ENCODE results near the gene GYG1. TPM values are rescaled to one million over a fixed set of nuclear protein-coding genes. Genes with fewer than 3 reads are reported as not detected.

Gene GYG1
- total RNA-seq, 1 donor from 2014 or later, result 155 TPM

DNA sequence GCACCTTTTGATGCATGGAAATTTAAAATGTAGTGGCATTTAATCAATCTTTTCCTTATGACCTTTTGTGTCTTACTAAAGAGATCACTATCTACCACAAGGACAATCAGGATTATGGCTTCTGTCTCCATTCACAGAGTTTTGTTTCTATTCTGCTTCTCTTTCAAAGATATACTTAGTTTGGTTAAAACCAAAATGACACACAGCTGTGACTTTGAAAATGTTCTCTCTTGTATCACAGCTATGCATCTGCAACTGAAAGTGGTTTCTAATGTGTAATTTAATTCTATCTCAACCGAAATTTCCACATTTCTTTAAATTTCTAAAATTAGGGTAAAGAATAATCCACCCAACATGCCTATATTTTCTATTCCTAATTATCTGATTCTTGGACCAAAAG lies 67.3 kb downstream of the GYG1 start:
- no peak for DNase-seq
- H3K36me3 ChIP-seq, result peaks cover 72% of the 10 kb centered on the region

DNA sequence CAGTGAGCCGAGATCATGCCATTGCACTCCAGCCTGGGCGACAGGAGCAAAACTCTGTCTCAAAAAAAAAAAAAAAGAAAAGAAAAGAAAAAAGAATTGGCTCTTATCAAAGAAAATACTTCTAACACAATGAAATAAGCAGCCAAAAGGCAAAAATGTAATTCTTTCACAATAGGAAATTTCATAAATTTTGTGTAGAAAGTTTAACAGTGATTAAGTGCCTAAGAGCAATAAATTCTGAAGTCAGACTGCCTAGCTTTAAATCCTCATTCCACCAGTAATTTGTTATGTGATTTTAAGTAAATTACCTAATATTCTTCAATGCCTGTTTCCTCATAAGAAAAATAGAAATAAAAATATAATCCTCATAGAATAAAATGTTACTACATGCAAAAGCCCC lies 70.4 kb downstream of the GYG1 start:
- no peaks in the 10 kb centered on the region for H3K27me3 ChIP-seq (ENCODE audit: low read depth)
- H3K36me3 ChIP-seq, result peaks cover 72% of the 10 kb centered on the region

More for the DNA sequence above, 67.3 kb downstream of the GYG1 start:
- TF ChIP-seq, protein P1, sequence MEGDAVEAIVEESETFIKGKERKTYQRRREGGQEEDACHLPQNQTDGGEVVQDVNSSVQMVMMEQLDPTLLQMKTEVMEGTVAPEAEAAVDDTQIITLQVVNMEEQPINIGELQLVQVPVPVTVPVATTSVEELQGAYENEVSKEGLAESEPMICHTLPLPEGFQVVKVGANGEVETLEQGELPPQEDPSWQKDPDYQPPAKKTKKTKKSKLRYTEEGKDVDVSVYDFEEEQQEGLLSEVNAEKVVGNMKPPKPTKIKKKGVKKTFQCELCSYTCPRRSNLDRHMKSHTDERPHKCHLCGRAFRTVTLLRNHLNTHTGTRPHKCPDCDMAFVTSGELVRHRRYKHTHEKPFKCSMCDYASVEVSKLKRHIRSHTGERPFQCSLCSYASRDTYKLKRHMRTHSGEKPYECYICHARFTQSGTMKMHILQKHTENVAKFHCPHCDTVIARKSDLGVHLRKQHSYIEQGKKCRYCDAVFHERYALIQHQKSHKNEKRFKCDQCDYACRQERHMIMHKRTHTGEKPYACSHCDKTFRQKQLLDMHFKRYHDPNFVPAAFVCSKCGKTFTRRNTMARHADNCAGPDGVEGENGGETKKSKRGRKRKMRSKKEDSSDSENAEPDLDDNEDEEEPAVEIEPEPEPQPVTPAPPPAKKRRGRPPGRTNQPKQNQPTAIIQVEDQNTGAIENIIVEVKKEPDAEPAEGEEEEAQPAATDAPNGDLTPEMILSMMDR (IDR thresholded peaks at IDR 0.05; ENCODE audit: borderline replicate concordance), result no peak
- peaks cover under 1% of the 10 kb centered on the region for H3K9me3 ChIP-seq (replicated peaks)
- intact Hi-C loops (cut with micrococcal nuclease), result no loop called here
- H3K4me1 ChIP-seq, result no peaks in the 10 kb centered on the region
- no peak overlapping the region for H3K4me3 ChIP-seq
- no peaks in the 10 kb centered on the region for H3K27me3 ChIP-seq (ENCODE audit: low read depth)
- no peak overlapping the region for H3K27ac ChIP-seq (replicated peaks)

DNA sequence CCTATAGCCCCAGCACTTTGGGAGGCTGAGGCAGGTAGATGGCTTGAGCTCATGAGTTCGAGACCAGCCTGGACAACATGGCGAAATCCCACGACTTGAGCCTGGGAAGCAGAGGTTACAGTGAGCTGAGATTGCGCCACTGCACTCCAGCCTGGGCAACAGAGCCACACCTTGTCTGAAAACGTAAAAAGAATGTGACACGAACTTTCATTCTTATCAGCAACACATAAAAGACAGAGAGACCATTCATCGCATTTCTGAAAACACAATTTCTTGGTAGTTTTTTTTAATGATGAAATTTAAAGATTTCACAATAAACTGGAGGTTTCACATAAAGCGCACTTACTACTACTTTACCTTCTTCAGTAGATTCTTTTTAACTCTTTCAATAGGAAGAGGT lies 76.5 kb downstream of the GYG1 start:
- Histone ChIP-seq H3K4me1 (no peaks in the 10 kb centered on the region), H3K9me3 (replicated peaks) (no peaks in the 10 kb centered on the region), H3K27ac (replicated peaks) (no peak overlapping the region), H3K4me3 (no peak overlapping the region), H3K27me3 (ENCODE audit: low read depth) (no peaks in the 10 kb centered on the region), H3K36me3 (peaks cover 79% of the 10 kb centered on the region)
- TF ChIP-seq, protein P1 (IDR thresholded peaks at IDR 0.05; ENCODE audit: borderline replicate concordance), result no peak
- intact Hi-C loops (cut with micrococcal nuclease), result no loop called here
- no peak for DNase-seq

More for the DNA sequence above, 70.4 kb downstream of the GYG1 start:
- Histone ChIP-seq H3K27ac (replicated peaks) (no peak overlapping the region), H3K4me1 (no peaks in the 10 kb centered on the region), H3K4me3 (no peak overlapping the region), H3K9me3 (replicated peaks) (no peaks in the 10 kb centered on the region)
- TF ChIP-seq, protein P1 (IDR thresholded peaks at IDR 0.05; ENCODE audit: borderline replicate concordance), result no peak
- intact Hi-C loops (cut with micrococcal nuclease), result no loop called here
- DNase-seq, result no peak

Other genes with a start within 250 kb of the GYG1 start
- gene CPB1, start 163.7 kb upstream of the GYG1 start, total RNA-seq, result not detected
- gene CPA3, start 126.2 kb upstream of the GYG1 start, total RNA-seq, result 1.4 TPM
- gene HLTF, start 95.0 kb downstream of the GYG1 start, total RNA-seq, result 27.4 TPM
- 5.6 TPM for gene HPS3, start 138.1 kb downstream of the GYG1 start, total RNA-seq
- gene CP, start 230.3 kb downstream of the GYG1 start, total RNA-seq, result 6.2 TPM